Right lobe of liver (tissue), 6 donors: ENCODE measurements around the gene DNAJC5. TPM values are rescaled to one million over a fixed set of nuclear protein-coding genes. Genes with fewer than 3 reads are reported as not detected.
A peak's percentile ranks its signal among the peaks of the same experiment; 100 is the strongest.

Source experiments
- ATAC-seq, 4 donors: fragments of 200-7000 bp; cut with Tn5 transposase; one replicate each; pipeline ENCODE4 v1.9.1; 2020; ENCODE audit warnings: mild to moderate bottlenecking in 4 of 4, moderate library complexity in 4 of 4
- DNase-seq, 3 donors: peaks; one replicate each; pipeline ENCODE4 v3.0.0-alpha.2; 2020
- H3K27ac ChIP-seq, 3 donors: fragments of 200-600 bp; one replicate each; pipeline ENCODE4 v1.8.0; 2022
- H3K27me3 ChIP-seq, 2 donors: fragments of 200-600 bp; one replicate each; pipeline ENCODE4 v1.8.0; 2022
- H3K36me3 ChIP-seq, 4 donors: fragments of 200-600 bp; sonication (generic) in 1 of 4; one replicate each; pipeline versions ENCODE4 v1.5.1 to v1.8.0; 2017 to 2022; ENCODE audit warnings: control low read depth in 1 of 4
- H3K4me1 ChIP-seq, 4 donors: fragments of 200-600 bp; sonication (generic) in 1 of 4; one replicate each; pipeline versions ENCODE4 v1.5.1 to v1.8.0; 2017 to 2022; ENCODE audit warnings: control low read depth in 1 of 4
- H3K4me3 ChIP-seq, 3 donors: fragments of 200-600 bp; one replicate each; pipeline ENCODE4 v1.8.0; 2022
- H3K9me3 ChIP-seq, 4 donors: fragments of 200-600 bp; sonication (generic) in 1 of 4; one replicate each; pipeline versions ENCODE4 v1.5.1 to v1.8.0; 2017 to 2022; ENCODE audit warnings: control low read depth in 1 of 4
- POLR2A ChIP-seq: fragments of 450-650 bp; IDR thresholded peaks from one replicate; pipeline ENCODE4 v1.6.1; 2017; ENCODE audit warnings: antibody characterized with exemption, mild to moderate bottlenecking
- WGBS: methylation state at CpG from one replicate; pipeline ENCODE4 v1.1.6; 2018; ENCODE audit warnings: low coverage, low lambda C conversion rate; ENCODE audit not compliant: insufficient coverage; ENCODE audit errors: missing lambda C conversion rate; 5-methylcytosine and 5-hydroxymethylcytosine counted together
- intact Hi-C, 2 donors: fragments of 100-400 bp; cut with DNase I; formaldehyde crosslinking; loops; one replicate each; pipeline versions ENCODE4 v1.11.2 to v1.14.1; 2022
- total RNA-seq, 6 experiments: library from RNA; depleted of rRNA in 2 of 6; stranded (reverse); fragments of >200 nt in 2 of 6; fragmentation: NEBNext Ultra II Directional in 3 of 6; extraction: Animal tissue kit (Norgen Biotek cat#: 25700) in 3 of 6; gene quantifications; one replicate each; pipeline versions ENCODE4 v1.1.0 to v1.2.4, GENCODE V29; 2016 to 2023
- TF ChIP-seq, protein P1 (sequence below), 4 donors: fragments of 200-600 bp in 3 of 4; fragments of 450-650 bp in 1 of 4; IDR thresholded peaks; one replicate each; pipeline versions ENCODE4 v1.5.1 to v1.8.0; 2016 to 2022; ENCODE audit warnings: antibody characterized with exemption in 4 of 4, mild to moderate bottlenecking in 2 of 4
- donor health status: DM: no; HTN: yes; CAD: no.
- donor health status: DM: no; HTN: no; CAD: no.
- donor health status: DM: no; HTN: no; CAD: no.
- donor health status: DM: no; HTN: yes; CAD: no.
- donor health status: DM: no; HTN: yes; CAD: no.

DNAJC5 gene
- total RNA-seq, 6 experiments from 2014 or later: 10.7 to 26.0 (median 15.1) TPM

DNA sequence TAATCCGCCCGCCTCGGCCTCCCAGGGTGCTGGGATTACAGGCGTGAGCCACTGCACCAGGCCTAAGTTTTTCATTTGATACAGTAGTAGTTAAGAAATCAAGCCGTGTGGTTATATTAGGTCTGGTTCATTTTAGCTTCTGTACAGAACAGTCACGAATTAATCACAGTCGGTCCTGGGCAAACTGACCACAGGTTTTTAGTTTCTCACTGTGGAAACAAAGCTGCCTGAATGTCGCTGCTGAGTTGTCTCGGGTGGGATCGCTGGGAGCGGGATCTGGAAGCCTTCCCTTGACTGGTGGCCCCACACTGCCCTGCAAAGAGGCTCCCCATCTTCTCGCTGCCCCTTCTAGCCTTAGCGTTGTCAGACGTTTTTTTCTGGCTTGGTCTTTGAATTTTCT is 42.7 kb downstream of the DNAJC5 start:
- intact Hi-C loops: loop anchor here in 1 of 2 donors (10.0 kb wide), 1 partner anchor 53 kb away; no protein-coding TSS in a partner anchor
- H3K27me3 ChIP-seq: no peaks in the 10 kb centered on the region
- no peak for TF ChIP-seq POLR2A
- TF ChIP-seq, protein P1, sequence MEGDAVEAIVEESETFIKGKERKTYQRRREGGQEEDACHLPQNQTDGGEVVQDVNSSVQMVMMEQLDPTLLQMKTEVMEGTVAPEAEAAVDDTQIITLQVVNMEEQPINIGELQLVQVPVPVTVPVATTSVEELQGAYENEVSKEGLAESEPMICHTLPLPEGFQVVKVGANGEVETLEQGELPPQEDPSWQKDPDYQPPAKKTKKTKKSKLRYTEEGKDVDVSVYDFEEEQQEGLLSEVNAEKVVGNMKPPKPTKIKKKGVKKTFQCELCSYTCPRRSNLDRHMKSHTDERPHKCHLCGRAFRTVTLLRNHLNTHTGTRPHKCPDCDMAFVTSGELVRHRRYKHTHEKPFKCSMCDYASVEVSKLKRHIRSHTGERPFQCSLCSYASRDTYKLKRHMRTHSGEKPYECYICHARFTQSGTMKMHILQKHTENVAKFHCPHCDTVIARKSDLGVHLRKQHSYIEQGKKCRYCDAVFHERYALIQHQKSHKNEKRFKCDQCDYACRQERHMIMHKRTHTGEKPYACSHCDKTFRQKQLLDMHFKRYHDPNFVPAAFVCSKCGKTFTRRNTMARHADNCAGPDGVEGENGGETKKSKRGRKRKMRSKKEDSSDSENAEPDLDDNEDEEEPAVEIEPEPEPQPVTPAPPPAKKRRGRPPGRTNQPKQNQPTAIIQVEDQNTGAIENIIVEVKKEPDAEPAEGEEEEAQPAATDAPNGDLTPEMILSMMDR (IDR thresholded peaks at IDR 0.05): no peak
- 76% methylated on average over 10 of the region's 14 CpGs for WGBS
- H3K4me1 ChIP-seq: no peaks in the 10 kb centered on the region
- no peak overlapping the region for H3K4me3 ChIP-seq
- DNase-seq: no peak
- H3K27ac ChIP-seq: no peak overlapping the region
- no peaks in the 10 kb centered on the region for H3K9me3 ChIP-seq
- no peak for ATAC-seq
- peaks cover 0 to 28% (median 9%) of the 10 kb centered on the region in 4 donors for H3K36me3 ChIP-seq

DNA sequence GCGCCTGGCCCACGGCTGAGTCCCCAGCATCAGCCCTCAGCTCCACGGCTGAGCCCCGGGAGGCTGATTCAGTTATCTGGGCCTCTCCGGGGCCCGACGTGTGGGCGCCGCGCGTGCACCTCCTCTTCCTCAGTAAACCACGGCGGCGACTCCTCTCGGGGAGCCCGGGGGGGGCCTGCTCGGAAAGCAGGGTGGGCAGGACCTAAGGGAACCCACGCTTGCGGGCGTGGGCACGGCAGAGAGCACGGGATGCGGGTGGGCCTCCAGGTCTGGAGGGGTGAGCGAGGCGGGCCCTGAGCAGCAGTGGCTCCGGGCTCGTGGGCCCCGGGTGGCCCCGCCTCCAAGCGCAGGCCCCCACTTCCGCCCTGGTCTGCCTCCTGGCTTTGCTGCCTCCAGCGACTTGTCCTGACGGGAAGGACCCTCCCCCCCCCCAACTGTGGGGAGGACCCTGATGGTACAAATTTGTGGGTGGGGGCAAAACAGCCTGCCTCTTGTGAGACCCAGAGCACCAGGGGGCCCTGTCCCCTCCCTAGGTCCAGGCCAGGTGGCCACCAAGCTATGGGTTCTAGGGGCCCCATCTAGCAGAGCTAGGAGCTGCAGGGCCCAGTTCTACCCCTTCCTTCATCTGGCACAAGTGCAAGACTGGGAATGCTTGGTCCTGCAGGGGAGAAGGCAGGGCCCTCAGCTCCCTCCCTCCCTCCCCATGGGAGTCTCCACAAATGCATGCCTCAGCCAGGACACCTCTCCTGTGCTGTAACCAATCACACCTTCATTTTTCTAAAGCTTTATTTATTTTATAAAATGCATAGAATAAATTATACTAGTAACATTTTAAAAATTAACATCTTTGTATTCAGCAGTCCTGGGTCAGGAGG is 44.4 kb downstream of the DNAJC5 start:
- H3K36me3 ChIP-seq: peaks cover 0 to 40% (median 13%) of the 10 kb centered on the region in 4 donors
- no peaks in the 10 kb centered on the region for H3K4me1 ChIP-seq
- WGBS: 100% methylated on average over 2 of the region's 33 CpGs
- H3K27me3 ChIP-seq: no peaks in the 10 kb centered on the region
- intact Hi-C loops: loop anchor here in 1 of 2 donors (10.0 kb wide), 1 partner anchor 54 kb away; no protein-coding TSS in a partner anchor
- TF ChIP-seq, protein P1 (IDR thresholded peaks at IDR 0.05): no peak
- TF ChIP-seq POLR2A: no peak
- no peak overlapping the region for H3K27ac ChIP-seq
- H3K9me3 ChIP-seq: no peaks in the 10 kb centered on the region
- H3K4me3 ChIP-seq: no peak overlapping the region
- peak in 2 of 3 donors; percentile 23 to 51 for DNase-seq
- no peak for ATAC-seq

DNA sequence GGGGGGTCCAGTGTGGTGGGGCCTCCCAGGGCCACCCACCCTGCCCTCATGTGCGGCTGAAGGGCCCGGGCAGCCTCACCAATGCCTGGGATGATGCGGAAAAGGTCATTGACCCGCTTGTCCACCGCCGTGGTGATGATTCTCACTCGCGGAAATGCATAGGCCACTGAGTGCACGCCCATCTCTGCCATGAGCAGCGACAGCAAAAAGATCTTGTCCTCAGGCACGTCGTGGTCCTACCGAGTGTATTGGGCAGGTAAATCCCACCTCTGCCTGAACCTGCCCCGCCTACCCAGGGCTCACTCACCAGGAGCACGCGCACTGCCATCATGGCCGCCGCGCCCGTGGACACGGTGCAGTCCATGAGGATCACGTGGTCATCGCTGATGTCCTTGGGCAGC is 45.1 kb downstream of the DNAJC5 start:
- H3K36me3 ChIP-seq: peaks cover 0 to 39% (median 17%) of the 10 kb centered on the region in 4 donors
- H3K4me1 ChIP-seq: no peaks in the 10 kb centered on the region
- H3K27me3 ChIP-seq: no peaks in the 10 kb centered on the region
- no peak overlapping the region for H3K27ac ChIP-seq
- TF ChIP-seq POLR2A: no peak
- TF ChIP-seq, protein P1 (IDR thresholded peaks at IDR 0.05): no peak
- no peak overlapping the region for H3K4me3 ChIP-seq
- DNase-seq (peak in 1 of 3 donors; percentile 52), ATAC-seq (no peak)
- H3K9me3 ChIP-seq: no peaks in the 10 kb centered on the region
- intact Hi-C loops: no loop called here
- WGBS: 100% methylated on average over 1 of the region's 23 CpGs

DNA sequence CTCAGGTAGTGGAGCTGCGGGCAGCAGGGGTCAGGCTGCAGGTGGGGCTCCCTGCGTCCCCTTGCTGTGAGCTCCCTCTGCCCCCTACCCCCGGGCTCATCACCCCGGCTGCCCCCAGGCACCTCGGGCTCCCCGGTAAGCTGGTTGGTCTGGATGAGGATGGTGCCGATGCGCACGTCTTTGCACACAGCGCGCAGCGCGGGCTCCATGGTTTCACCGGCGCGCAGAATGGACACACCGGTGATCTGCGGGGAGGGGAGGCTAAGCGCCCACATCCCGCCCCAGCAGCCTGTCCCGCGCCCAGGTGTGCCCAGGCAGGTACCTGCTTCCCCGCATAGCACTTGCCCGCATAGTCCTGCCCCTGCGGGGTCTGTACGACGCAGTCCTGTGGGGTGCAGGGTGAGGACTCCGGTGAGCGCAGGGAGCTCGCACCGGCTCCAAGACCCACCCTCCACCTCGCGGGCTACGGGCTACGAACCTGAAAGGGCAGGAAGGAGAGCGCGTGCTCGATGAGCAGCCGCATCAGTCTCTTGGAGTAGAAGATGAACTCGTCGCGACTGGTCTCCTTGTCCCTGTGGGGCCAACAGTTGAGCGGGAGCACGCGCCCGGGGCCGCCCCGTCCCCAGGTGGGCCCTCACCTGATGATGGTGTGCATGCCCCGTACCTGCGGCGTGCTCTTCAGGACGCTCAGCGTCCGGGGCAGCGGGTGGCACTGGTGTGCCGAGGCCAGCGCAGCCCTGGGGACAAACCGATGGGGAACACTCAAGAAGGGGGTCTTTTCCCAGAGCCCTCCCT is 45.7 kb downstream of the DNAJC5 start:
- DNase-seq: peak in 2 of 3 donors; percentile 30 to 55
- WGBS: 93% methylated on average over 6 of the region's 58 CpGs
- no peak overlapping the region for H3K27ac ChIP-seq
- no peaks in the 10 kb centered on the region for H3K9me3 ChIP-seq
- no peak overlapping the region for H3K4me3 ChIP-seq
- H3K27me3 ChIP-seq: no peaks in the 10 kb centered on the region
- H3K36me3 ChIP-seq: peaks cover 0 to 40% (median 20%) of the 10 kb centered on the region in 4 donors
- intact Hi-C loops: no loop called here
- H3K4me1 ChIP-seq: no peaks in the 10 kb centered on the region
- TF ChIP-seq, protein P1 (IDR thresholded peaks at IDR 0.05): no peak
- no peak for TF ChIP-seq POLR2A
- no peak for ATAC-seq
